NCI-H1930 (cell line): Measurements from ENCODE around the gene NARF.
"Not testable (repeated sequence)": the region's sequence is repeated elsewhere in the genome, so short reads cannot be mapped to it uniquely, and the experiment has no call there.

Source experiments
- DNase-seq, 2 experiments: peaks; one replicate each; lab custom pipeline; 2025; lab: John Stamatoyannopoulos, UW

The NARF gene

DNA sequence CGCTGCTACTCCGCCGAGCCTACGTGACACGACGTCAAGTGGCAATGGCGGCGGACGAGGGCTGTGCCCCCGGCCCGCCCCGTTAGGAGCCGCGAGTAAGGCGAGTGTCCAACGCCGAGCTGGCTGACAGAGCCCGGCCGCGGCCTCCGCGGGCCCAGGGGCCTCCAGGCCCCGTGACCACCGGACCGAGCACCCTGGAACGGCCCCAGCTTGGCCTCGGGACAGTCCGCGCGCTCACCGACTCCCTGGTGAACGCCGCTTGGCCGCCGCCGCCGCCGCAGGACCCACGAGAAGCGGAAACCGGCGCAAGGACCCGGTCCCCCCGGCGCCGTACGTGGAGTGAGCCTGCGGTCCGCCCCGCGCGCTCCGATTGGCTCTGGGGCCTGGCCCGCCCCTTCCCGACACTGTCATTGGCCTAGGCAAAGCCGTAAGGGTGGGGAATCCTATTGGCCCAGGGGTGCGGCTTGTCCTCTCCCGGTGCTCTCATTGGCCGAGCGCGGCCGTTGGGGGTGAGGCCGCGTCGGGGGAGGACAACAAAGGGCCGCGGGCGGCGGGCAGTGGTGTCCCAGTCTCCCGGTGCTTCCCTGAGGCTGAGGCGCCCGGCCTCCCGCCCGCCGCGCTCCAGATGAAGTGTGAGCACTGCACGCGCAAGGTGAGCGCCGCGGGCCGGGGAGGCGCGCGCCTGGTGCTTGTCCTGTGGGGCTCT is at the start of gene NARF:
Gene NARF (plus strand): TSS at position 563 of the 706 bp plus-strand sequence. CDS start 63 bp downstream, at position 626.
- DNase-seq: peak; percentile 99

DNA sequence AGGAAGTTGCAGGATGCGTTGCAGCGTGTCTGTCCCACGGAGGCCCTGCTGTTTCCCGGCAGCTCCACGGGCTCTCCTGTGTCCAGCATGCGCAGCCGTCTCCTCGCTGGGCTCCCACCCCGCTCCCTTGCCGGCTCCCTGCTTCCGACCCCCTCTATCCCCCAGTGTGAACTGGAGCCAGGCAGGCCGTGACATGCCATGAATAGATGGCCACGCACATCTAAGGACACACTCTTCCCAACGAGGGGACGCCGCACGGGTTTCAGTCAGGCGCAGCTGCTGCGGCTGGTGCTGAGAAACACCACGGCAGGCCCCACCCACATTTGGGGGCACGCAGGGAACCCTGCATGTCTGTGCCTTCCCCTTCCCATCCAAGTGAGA is 49.6 kb upstream of the NARF start:
- no peak for DNase-seq

DNA sequence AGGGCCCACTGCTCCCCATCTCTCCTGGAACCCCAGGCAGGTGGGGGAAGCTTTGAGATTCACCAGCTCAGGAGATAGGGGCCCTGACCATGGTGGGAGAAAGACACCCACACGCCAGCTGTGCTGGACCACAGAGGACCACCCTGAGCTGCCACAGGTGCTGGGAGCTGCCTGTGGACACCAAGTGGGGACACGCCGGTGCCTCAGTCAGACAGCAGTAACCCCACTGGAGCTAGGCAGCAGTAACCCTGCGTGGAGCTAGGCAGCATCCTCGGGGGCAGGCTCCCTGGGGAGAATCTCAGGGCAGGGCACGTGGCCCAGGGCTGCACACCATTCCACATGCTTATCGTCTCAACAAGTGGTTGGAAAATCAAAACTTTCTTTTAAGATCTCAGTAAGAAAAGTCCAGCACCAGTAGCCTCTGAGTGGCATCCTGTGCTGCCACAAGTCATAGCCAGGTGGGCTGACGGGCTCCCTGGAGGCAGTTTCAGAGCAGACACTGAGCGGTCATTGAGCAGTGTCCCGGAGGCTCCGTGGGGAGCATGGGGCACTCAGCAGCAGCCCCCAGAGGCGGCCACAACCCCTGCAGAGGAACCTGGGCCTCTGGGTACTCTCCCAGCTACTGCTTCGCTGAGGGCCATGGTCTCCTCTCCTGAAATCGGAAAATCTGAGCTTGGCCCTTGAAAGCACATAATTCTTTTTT is 48.4 kb upstream of the NARF start:
- DNase-seq: no peak

DNA sequence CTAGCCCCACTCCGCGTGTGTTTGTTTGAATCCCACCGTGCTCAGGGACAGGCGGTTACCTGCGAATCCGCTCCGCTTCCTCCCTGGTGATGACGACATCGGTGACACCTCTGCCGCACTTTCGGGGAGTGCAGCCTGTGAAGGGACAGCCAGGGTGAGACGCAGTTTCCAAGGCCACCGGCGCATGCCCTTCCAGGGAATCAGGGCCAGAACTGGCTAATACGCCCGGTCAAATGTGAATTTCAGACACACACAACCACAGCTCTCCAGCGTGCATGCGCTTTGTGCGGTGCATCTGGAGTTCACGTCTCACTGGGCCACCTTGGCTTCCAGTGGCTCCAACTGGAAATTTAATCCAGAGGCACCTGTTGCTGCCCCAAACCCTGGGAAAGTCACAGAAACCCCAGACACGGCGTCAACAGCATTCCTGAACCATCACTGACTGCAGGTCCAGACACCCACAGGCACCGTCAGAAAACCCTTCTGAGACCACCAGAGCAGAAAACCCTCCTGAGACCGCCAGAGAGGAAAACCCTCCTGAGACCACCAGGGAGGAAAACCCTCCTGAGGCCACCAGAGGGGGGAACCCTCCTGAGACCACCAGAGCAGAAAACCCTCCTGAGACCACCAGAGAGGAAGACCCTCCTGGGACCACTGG is 47.0 kb upstream of the NARF start:
- DNase-seq: no peak

DNA sequence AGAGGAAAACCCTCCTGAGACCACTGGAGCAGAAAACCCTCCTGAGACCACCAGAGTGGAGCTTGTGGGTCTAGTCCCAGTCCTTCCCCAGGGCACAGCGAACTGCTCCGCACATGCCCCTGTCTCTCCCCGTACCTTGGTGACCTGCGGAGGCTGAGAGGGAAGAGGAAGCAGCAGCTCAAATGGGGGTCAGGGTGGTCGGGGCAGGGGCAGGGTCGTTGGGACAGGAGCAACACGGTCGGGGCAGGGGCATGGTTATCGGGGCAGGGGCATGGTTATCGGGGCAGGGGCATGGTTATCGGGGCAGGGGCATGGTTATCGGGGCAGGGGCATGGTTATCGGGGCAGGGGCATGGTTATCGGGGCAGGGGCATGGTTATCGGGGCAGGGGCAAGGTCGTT is 46.5 kb upstream of the NARF start:
- DNase-seq: not testable (repeated sequence)

DNA sequence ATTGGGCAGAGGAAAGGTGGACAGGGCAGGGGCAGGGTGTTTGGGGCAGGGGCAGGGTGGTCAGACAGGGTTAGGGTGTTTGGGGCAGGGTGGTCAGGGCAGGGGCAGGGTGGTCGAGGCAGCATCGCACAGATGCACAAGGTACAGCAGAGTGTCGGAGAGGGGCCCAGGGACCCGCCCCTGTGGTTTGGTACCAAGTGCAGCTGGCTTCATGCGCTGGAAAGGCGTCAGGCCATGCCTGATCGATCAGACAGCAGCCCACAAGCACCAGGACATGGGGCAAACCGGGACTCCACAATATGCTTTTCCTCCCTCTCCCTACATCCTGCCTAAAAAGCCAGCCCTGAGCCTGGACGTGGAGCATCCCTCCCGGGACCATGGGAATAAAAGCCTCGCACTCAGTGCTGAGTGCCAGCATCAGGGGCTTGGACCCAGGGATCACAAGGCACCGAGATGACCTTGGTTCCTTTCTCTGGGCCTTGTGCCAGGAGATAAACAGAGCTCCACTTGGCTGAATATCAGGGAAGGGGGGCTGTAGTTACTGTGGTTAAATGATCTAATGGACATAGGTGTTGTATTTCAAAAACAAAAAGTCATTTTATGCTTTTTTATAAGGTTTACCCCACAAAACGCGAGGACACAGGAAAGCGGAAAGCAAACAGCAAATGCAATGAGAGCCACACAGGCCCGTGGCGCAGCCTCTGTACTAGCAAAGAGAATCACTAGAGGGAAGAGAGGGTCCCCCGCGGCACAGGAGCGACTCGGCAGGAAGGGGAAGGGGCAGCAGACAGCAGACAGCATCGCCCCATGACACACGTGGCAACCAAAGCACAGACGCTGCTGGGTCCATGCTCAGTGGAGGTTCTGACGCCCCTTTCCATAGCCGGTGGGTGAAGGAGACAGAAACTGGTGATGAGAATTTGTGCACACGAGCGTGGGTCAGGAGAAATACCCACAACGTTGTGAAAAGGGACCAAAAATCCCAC is 45.7 kb upstream of the NARF start:
- DNase-seq: no peak

DNA sequence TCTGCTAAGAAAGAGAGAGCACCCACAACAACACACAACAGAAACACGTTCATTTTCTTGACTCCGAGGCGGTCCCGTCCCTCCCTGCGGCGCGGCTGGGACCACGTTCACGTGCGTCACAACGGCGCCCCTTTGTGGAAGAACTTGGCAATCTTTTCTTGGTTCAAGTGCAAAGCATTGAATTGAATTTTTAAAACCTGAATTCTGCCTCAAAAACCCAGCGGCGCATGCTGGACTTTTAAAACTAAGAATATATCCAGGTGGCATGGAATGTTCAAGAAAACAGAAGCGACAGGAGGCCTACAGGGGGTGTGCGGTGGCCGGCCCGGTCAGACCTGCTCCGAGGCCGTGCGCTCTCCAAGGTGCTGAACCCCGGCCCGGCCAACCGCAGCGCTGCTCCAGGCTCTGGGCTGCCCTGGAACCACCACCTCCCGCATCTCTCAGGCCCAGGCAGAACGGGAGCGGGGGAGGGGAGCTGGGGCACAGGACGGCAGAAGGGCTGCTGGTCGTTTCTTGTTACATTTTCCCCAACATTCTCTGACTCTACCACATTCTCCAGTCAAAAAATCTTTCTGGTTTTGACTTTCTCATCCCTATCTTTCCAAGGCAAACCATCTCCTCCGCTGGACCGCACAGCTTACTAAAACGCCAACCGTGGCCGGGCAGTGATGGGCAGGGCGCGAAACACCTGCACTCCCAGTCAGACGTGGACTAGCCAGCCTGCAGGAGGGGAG is 43.8 kb upstream of the NARF start:
- DNase-seq: peak in 1 of 2 experiments; percentile 20

DNA sequence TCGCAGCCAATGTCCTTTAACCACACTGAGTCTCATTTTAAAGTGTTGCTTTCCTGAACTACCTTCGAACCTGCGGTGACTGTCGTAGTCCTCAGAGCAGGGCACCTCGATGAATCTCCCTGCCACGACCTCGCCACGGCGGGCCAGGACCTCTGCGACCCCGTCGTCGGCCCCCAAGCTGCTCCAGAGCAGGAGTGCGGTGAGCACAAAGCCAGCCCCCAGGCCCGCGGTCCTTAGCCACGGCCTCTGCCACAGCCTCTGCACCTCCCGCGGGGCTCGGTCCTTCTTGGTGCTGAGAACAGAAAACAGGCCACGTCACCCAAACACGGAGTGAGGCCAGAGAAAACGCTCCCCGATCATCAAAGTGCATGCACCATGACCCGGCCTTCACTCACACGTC is 43.2 kb upstream of the NARF start:
- DNase-seq: no peak

DNA sequence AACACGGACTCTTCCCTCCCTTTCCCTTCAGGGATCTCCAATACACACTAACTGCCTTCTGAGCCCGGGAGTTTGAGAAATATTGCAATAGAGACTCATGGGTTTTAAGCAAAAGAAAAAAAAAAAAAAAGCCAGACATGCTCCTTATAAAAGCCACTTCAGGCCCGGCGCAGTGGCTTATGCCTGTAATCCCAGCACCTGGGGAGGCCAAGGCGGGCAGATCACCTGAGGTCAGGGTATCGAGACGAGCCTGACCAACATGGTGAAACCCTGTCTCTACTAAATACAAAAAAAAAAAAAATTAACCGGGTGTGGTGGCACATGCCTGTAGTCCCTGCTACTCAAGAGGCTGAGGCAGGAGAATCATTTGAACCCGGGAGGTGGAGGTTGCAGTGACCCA is 42.8 kb upstream of the NARF start:
- DNase-seq: no peak

DNA sequence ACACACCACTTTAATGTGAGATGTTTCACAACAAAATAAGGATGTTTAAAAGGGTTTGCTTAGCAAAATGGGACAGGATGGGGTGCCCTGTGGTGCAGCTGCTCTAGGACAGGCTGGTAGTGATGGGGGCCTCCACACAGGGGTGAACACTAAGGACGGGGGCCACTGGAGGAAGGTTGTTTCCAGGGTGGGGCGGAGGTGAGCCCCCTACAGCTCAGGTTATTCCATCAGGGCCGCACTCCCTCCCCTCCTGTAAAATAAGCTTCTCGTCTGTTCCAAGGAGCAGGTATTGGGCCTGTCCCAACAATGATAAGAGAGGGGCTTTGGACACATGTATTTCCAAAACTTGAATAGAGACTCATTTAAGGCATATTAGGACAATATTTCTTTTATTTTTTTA is 42.3 kb upstream of the NARF start:
- DNase-seq: no peak

DNA sequence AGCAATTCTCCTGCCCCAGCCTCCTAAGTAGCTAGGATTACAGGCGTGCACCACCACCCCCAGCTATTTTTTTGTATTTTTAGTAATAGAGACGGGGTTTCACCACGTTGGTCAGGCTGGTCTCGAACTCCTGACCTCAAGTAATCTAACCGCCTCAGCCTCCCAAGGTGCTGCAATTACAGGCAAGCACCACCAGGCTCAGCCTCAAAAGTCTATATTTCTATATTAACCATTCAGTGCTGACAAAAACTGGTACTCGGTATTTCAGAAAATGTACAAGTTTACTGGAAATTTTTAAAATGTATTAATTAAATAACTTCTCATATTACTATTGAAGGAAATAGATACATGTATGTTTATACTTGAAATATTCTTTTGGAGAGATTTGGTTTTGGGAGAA is 41.8 kb upstream of the NARF start:
- DNase-seq: no peak

DNA sequence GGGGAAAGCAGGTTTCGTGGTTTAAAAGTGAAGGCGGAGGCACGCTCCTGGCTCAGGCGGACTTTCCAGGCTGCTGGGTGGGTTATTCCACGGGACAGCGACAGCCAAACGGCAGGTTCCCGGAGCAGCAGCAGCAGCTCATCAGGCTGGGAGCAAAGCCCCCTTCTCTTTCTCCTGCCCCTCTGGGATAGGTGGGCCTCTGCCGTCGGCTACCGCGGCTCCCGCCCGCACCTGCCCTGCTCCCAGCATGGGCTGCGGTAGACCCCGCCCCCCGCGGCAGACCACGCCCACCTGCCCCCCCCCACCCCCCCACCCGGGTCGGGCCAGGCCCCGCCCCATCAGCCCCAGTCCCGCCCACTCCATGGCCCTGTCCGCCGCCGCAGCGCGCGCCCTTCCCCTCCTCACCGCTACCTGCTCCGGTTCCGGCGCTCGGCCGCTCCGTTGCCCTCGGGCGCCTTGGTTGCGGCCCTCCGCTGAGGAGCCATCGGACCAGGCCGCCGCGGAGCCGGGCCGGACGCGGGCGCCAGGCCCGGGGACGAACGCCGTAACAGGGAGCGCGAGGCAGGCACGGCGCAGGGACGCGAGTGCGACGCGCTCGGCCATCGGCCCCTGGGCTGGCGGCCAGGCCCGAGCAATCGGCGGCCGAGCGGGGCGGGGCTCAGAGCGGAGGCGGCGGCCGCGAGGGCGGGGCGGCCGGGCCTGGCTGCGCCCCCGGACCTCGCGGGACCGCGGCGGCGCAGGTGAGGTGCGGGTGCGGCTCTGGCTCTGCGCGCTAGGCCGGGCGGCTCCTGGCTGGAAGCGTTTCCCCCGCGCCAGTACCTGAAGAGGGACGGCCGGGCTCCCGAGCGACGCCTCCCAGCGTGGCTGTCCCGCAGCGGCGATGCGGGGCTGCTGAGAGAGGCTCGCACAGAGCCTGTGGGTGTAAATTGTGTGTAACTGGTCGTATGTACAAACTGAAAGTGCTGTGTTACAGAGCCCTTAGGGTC is 40.2 kb upstream of the NARF start, which contains the start of the genes HEXD and OGFOD3:
Gene HEXD (plus strand): TSS at position 347 of the 986 bp plus-strand sequence. CDS start 1,453 bp downstream, outside the sequence.
Gene OGFOD3 (minus strand): TSS at position 586 of the 986 bp plus-strand sequence. CDS start 101 bp downstream, at position 485.
- peak; percentile 83 to 92 for DNase-seq

DNA sequence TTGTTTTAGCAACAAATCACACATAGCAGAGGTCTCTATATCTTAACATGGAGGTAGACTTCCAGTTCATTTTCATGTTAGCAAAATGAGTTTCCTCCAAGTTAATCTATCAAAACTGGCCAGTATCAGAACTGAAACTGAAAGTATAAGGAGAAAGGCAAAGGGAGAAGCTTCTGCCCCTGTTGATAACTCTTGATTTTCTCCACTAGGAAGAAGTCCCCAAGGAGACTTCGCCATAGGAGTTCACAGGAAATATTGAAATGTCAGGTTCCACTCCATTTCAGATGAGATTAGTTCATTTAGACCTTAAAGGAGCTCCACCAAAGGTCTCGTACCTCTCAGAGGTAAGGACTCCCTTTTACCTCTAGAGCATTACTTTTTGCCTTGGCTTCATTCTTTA is 39.0 kb upstream of the NARF start:
- DNase-seq: no peak

DNA sequence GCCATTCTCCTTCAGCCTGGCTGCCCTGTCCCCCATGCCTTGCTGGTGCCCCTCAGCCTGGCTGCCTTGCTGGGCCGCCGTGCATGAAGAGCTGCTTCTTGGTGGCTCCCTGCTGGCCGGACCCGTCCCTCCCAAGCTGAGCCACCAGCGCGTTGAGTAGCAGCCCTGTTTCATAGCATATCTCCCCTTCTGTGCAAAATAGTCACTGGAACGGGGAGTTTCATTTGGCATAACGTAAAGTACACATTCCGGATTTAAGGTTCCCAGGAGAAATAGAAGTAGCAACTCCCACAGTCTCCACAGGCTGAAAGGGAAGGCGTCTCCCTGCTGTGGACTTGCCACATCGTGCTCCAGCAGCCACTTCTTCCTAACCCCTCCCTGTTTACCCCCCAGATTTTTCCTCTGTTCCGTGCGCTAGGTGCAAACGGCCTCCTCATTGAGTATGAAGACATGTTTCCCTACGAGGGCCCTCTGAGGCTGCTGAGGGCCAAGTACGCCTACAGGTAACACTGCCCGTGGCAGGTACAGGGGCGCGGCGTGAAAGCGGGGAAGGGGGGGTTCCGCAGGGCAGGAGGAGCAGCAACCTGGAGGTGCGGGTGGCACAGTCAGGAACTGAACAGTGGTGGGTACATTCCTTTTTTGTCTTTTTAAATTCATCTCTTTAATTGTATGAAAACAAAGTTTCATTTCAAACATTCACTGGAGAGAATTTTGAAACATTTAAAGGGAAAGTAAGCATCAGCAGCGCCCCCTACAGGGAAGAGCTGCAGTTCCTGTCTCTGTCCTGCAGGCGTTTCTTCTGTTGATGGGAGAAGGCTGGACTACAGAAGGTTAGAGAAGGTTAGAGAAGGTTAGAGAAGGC is 34.3 kb upstream of the NARF start:
- DNase-seq: no peak

DNA sequence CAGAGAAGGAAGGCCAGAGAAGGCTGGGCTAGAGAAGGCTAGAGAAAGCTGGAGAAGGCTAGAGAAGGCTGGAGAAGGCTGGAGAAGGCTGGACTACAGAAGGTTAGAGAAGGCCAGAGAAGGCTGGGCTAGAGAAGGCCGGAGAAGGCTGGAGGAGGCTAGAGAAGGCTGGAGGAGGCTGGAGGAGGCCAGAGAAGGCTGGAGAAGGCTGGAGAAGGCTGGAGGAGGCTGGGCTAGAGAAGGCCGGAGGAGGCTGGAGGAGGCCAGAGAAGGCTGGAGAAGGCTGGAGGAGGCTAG is 33.7 kb upstream of the NARF start:
- DNase-seq: no peak

DNA sequence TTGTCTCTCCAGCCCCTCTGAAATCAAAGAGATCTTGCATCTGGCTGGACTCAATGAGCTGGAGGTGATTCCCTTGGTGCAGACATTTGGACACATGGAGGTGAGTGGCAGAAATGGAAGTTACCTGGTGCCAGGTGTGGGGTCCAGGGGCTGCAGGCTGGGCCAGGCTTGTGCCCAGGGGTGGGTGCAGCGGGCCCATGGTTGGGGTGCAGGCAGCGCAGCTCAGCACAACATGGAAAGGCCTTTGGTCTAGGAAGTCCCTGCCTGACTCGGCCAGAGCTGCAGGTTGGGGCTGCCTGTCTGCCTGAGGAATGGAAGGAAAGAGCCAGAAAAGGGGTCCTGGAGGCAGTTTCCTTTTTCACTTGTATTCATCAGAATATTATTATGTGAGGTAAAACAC is 30.0 kb upstream of the NARF start:
- DNase-seq: no peak

DNA sequence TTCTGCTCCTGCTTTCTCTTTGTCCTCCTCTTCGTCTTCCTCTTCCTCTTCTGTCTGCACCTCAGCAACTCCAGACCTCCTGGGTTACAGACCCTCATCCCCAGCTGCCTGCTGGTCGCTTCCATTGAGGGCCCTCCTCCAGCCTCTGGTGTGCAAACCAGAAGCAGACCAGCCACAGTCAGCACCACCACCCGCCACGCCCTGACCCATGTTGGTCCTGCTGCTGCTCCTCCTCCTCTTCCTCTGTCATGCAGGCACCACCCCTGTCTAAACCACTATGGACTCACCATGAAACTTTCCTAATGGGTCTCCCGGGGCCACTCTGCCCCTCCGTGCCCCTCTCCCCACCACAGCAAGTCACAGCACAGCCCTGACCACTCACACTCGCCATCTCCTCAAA is 28.7 kb upstream of the NARF start:
- DNase-seq: no peak

DNA sequence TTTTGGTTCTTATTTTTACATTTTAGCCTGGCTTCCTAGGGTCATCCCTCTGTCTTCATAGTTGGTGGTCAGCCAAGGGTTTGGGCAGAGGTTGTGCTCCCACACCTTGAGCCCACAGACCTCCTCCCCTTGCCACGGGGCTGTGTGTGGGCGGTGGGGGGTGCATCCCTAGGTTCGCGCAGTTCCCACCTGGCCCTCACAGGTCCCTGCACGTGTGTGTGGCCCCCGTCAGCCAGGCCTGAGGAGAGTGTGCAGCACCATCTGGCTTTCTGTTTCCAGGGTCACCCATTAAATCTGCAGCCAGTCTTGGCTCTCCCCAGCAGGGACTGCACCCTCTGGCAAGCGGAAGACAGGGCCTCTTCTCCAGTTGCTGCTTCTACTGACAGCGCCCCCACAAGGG is 26.5 kb upstream of the NARF start:
- DNase-seq: no peak
